Smooth muscle cell (in vitro differentiated cells): ENCODE measurements around the gene CTNND2. TPM values are rescaled to one million over a fixed set of nuclear protein-coding genes. Genes with fewer than 3 reads are reported as not detected.

Source experiments
- DNase-seq: peaks from one replicate; lab custom pipeline; 2025; ENCODE audit not compliant: unreplicated experiment; lab: John Stamatoyannopoulos, UW
- H2AFZ ChIP-seq: fragments of 200-600 bp; sonication (generic); 2 replicates; pipeline ENCODE4 v1.6.0; 2016; ENCODE audit warnings: antibody characterized with exemption, low read depth, mild to moderate bottlenecking
- H3F3A ChIP-seq: fragments of 200-600 bp; sonication (generic); 2 replicates; pipeline ENCODE4 v1.6.0; 2017; ENCODE audit warnings: antibody characterized with exemption, low read depth
- H3K27ac ChIP-seq: fragments of 200-600 bp; sonication (generic); 2 replicates; pipeline ENCODE4 v1.5.1; 2016; ENCODE audit warnings: low read depth, mild to moderate bottlenecking
- H3K27me3 ChIP-seq: fragments of 200-600 bp; sonication (generic); 2 replicates; pipeline ENCODE4 v1.6.1; 2016; ENCODE audit warnings: low read depth, mild to moderate bottlenecking
- H3K36me3 ChIP-seq: fragments of 200-600 bp; sonication (generic); 2 replicates; pipeline ENCODE4 v1.5.1; 2016; ENCODE audit warnings: low read depth
- H3K4me1 ChIP-seq: fragments of 200-600 bp; sonication (generic); 2 replicates; pipeline ENCODE4 v1.5.1; 2016; ENCODE audit warnings: low read depth
- H3K4me2 ChIP-seq: fragments of 200-600 bp; sonication (generic); 2 replicates; pipeline ENCODE4 v1.6.0; 2016; ENCODE audit warnings: mild to moderate bottlenecking
- H3K4me3 ChIP-seq: fragments of 200-600 bp; sonication (generic); 2 replicates; pipeline ENCODE4 v1.5.1; 2016; ENCODE audit warnings: mild to moderate bottlenecking
- H3K79me2 ChIP-seq: fragments of 200-600 bp; sonication (generic); 2 replicates; pipeline ENCODE4 v1.6.0; 2016; ENCODE audit warnings: low read depth, mild to moderate bottlenecking
- H3K9ac ChIP-seq: fragments of 200-600 bp; sonication (generic); 2 replicates; pipeline ENCODE4 v1.6.0; 2016; ENCODE audit warnings: low read depth
- H3K9me3 ChIP-seq: fragments of 200-600 bp; sonication (generic); replicated peaks from 2 replicates; pipeline ENCODE4 v1.5.1; 2016; ENCODE audit warnings: low read depth
- H4K20me1 ChIP-seq: fragments of 200-600 bp; sonication (generic); 2 replicates; pipeline ENCODE4 v1.6.0; 2016; ENCODE audit warnings: low read depth
- WGBS: methylation state at CpG from one replicate; pipeline ENCODE4 v1.1.7; 2016; ENCODE audit warnings: low lambda C conversion rate; 5-methylcytosine and 5-hydroxymethylcytosine counted together
- polyA plus RNA-seq: library from polyadenylated mRNA; unstranded; fragments of >200 nt; fragmentation: Nextera tagmentation; extraction: Ambion mirVana; gene quantifications from 2 replicates; pipeline ENCODE4 v1.2.1, GENCODE V29; 2016
- total RNA-seq: library from RNA; depleted of rRNA; stranded (reverse); fragments of >200 nt; gene quantifications from 2 replicates; pipeline ENCODE4 v1.2.3, GENCODE V29; 2014
- TF ChIP-seq, protein P1 (sequence below): fragments of 200-600 bp; sonication (generic); IDR thresholded peaks from 2 replicates; pipeline ENCODE4 v1.5.1; 2017; ENCODE audit warnings: borderline replicate concordance, mild to moderate bottlenecking, antibody characterized with exemption; ENCODE audit not compliant: insufficient read depth, poor library complexity, severe bottlenecking

CTNND2 gene
- total and polyA plus RNA-seq, 2 experiments from 2014 or later: 2.7 to 5.8 TPM

DNA sequence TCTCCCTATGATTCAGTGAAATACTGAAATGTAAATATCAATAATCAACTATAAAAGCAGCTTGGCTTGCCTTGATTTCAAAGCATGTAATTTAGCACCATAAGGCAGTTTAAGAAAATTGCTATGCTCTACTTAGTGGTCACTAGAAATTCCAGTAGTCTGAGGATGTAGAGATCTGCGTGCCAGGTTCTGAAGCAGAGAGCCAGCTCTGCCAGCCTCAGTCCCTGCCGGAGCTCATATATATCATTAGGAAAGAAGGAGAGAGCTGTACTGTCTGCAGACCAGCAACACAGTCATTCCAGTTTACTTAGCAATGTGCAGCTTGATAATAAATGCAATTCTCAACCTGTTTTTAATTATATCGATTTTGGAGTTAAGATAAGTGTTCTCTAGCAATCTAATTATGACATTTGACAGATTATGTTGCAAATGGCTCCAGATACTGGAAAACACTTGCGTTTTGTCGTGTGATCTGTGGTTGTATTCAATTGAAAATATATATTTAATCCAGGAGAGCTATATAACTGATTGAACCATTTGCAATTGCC, 540.5 kb downstream of the CTNND2 start:
- no peak overlapping the region for H3K4me3 ChIP-seq
- 91% methylated on average over 5 of the region's 5 CpGs for WGBS
- no peaks in the 10 kb centered on the region for H3K9me3 ChIP-seq
- no peak for DNase-seq
- H3K9ac ChIP-seq: no peak overlapping the region
- H3K27ac ChIP-seq: no peak overlapping the region
- H3K4me2 ChIP-seq: no peak overlapping the region
- no peaks in the 10 kb centered on the region for H4K20me1 ChIP-seq
- TF ChIP-seq, protein P1, sequence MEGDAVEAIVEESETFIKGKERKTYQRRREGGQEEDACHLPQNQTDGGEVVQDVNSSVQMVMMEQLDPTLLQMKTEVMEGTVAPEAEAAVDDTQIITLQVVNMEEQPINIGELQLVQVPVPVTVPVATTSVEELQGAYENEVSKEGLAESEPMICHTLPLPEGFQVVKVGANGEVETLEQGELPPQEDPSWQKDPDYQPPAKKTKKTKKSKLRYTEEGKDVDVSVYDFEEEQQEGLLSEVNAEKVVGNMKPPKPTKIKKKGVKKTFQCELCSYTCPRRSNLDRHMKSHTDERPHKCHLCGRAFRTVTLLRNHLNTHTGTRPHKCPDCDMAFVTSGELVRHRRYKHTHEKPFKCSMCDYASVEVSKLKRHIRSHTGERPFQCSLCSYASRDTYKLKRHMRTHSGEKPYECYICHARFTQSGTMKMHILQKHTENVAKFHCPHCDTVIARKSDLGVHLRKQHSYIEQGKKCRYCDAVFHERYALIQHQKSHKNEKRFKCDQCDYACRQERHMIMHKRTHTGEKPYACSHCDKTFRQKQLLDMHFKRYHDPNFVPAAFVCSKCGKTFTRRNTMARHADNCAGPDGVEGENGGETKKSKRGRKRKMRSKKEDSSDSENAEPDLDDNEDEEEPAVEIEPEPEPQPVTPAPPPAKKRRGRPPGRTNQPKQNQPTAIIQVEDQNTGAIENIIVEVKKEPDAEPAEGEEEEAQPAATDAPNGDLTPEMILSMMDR: no peak
- no peaks in the 10 kb centered on the region for H3F3A ChIP-seq
- H2AFZ ChIP-seq: no peak overlapping the region
- H3K79me2 ChIP-seq: no peaks in the 10 kb centered on the region
- no peaks in the 10 kb centered on the region for H3K4me1 ChIP-seq
- no peaks in the 10 kb centered on the region for H3K27me3 ChIP-seq
- H3K36me3 ChIP-seq: no peaks in the 10 kb centered on the region

DNA sequence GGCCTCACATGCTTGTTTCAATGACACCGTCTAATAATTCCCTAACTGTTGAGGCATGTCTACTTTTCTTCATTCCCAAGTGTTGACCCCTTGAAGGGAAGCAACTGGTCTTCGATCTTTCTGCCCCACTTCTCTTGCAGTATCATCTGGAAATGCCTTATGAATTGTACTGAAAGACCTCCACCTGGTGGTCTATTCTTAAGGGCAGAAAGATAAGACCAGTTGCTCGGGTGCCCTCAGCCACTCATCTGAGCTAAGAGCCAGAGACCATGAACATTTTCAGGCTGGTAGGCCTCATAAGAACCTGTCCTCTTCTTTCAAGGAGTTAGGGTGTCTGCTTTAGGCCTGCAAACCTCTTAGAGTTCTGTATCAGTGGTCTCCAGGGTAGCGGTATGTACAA, 542.5 kb downstream of the CTNND2 start:
- H3K27me3 ChIP-seq: no peaks in the 10 kb centered on the region
- no peaks in the 10 kb centered on the region for H3K9me3 ChIP-seq
- no peak overlapping the region for H3K4me2 ChIP-seq
- TF ChIP-seq, protein P1: no peak
- H2AFZ ChIP-seq: no peak overlapping the region
- H3K9ac ChIP-seq: no peak overlapping the region
- no peak overlapping the region for H3K4me3 ChIP-seq
- no peaks in the 10 kb centered on the region for H4K20me1 ChIP-seq
- no peaks in the 10 kb centered on the region for H3F3A ChIP-seq
- DNase-seq: no peak
- 87% methylated on average over 4 of the region's 4 CpGs for WGBS
- no peaks in the 10 kb centered on the region for H3K79me2 ChIP-seq
- no peak overlapping the region for H3K27ac ChIP-seq
- no peaks in the 10 kb centered on the region for H3K36me3 ChIP-seq
- no peaks in the 10 kb centered on the region for H3K4me1 ChIP-seq

DNA sequence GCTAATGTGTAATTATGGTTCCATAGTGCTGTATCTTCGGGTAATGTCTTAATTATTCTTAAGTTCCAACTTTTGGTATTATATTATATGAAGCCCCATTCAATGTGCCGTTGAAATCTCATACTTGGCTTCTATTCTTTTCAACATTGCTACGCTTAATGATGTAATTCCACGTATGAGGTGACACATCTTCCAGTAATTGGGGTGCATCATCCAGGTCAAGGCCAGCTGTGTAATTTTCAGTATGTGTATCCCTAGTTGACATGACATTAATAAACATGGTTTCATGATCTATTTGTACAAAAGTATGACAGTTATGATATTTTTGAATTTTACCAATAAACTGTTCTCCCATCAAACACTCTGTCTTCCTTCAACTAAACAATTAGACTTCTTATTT, 546.3 kb downstream of the CTNND2 start:
- Histone ChIP-seq H3K4me3 (no peak overlapping the region), H3K4me1 (no peaks in the 10 kb centered on the region), H3K27ac (no peak overlapping the region), H3K4me2 (no peak overlapping the region), H3K79me2 (no peaks in the 10 kb centered on the region), H2AFZ (no peak overlapping the region), H3K36me3 (no peaks in the 10 kb centered on the region), H3K9ac (no peak overlapping the region), H3K27me3 (no peaks in the 10 kb centered on the region), H3F3A (no peaks in the 10 kb centered on the region), H4K20me1 (no peaks in the 10 kb centered on the region), H3K9me3 (no peaks in the 10 kb centered on the region)
- DNase-seq: no peak
- TF ChIP-seq, protein P1: no peak
- 81% methylated on average over 4 of the region's 4 CpGs for WGBS

DNA sequence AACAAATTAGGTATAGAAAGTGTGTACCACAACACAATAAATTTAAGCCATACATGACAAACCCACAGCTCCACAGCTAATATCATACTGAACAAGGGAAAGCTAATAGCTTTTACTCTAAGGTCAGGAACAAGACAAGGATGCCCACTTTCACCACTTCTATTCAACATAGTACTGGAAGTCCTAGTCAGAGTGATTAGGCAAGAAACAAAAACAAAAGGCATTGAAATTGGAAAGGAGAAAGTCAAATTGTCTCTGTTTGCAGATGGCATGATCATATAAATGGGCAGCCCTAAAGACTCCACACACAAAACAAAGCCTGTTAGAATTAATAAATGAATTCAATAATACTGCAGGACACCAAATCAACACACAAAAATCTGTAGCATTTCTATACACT, 548.8 kb downstream of the CTNND2 start:
- H3K9me3 ChIP-seq: no peaks in the 10 kb centered on the region
- H3K9ac ChIP-seq: no peak overlapping the region
- H3K4me3 ChIP-seq: no peak overlapping the region
- TF ChIP-seq, protein P1: no peak
- H3K4me1 ChIP-seq: no peaks in the 10 kb centered on the region
- H4K20me1 ChIP-seq: no peaks in the 10 kb centered on the region
- no peak overlapping the region for H2AFZ ChIP-seq
- H3K79me2 ChIP-seq: no peaks in the 10 kb centered on the region
- no peaks in the 10 kb centered on the region for H3F3A ChIP-seq
- no peaks in the 10 kb centered on the region for H3K36me3 ChIP-seq
- H3K4me2 ChIP-seq: no peak overlapping the region
- H3K27ac ChIP-seq: no peak overlapping the region
- no peaks in the 10 kb centered on the region for H3K27me3 ChIP-seq
- DNase-seq: no peak
